HG02610 (cell line): ENCODE measurements around the gene ZNF544.
"Not testable (repeated sequence)": the region's sequence is repeated elsewhere in the genome, so short reads cannot be mapped to it uniquely, and the experiment has no call there.

Experiments used
- ATAC-seq: cut with Tn5 transposase; IDR thresholded peaks from one replicate; pipeline ENCODE4 v1.9.1; 2021; ENCODE audit warnings: mild to moderate bottlenecking, moderate library complexity; ENCODE audit not compliant: unreplicated experiment

The ZNF544 gene

GRCh38 chr19:58252102-58252685 lies 23.5 kb downstream of the ZNF544 start:
- ATAC-seq, result no peak

GRCh38 chr19:58258259-58258658 lies 29.5 kb downstream of the ZNF544 start:
- not testable (repeated sequence) for ATAC-seq

GRCh38 chr19:58261600-58261967 lies 32.9 kb downstream of the ZNF544 start:
- no peak for ATAC-seq

GRCh38 chr19:58261968-58262921 lies 33.5 kb downstream of the ZNF544 start:
- no peak for ATAC-seq

GRCh38 chr19:58262922-58263296 lies 34.2 kb downstream of the ZNF544 start:
- ATAC-seq, result no peak

- no peak for ATAC-seq
Measured at GRCh38 chr19:58265100-58265499, 36.4 kb downstream of the ZNF544 start.

- ATAC-seq, result no peak
Measured at GRCh38 chr19:58268344-58268743, 39.6 kb downstream of the ZNF544 start.

- ATAC-seq, result no peak
Measured at GRCh38 chr19:58274771-58275201, 46.1 kb downstream of the ZNF544 start.

- no peak for ATAC-seq
Measured at GRCh38 chr19:58275564-58275963, 46.9 kb downstream of the ZNF544 start.

GRCh38 chr19:58277197-58277596 lies 48.5 kb downstream of the ZNF544 start:
- ATAC-seq, result no peak

- ATAC-seq, result no peak
Measured at GRCh38 chr19:58277748-58278540, 49.2 kb downstream of the ZNF544 start.

- ATAC-seq, result peak; percentile 95
Measured at GRCh38 chr19:58278541-58279041, 49.9 kb downstream of the ZNF544 start, which contains the start of gene ZNF8. ZNF8 (plus strand) TSS chr19:58278955; CDS start chr19:58279082, 127 bp downstream.

GRCh38 chr19:58279042-58279924 lies 50.6 kb downstream of the ZNF544 start:
- peak; percentile 25 for ATAC-seq

GRCh38 chr19:58279925-58280316 lies 51.2 kb downstream of the ZNF544 start:
- ATAC-seq, result no peak

- no peak for ATAC-seq
Measured at GRCh38 chr19:58284199-58284598, 55.5 kb downstream of the ZNF544 start.

GRCh38 chr19:58291943-58292342 lies 63.2 kb downstream of the ZNF544 start:
- no peak for ATAC-seq

- no peak for ATAC-seq
Measured at GRCh38 chr19:58294743-58295374, 66.1 kb downstream of the ZNF544 start.

- no peak for ATAC-seq
Measured at GRCh38 chr19:58296104-58296503, 67.4 kb downstream of the ZNF544 start.

GRCh38 chr19:58300620-58301019 lies 71.9 kb downstream of the ZNF544 start:
- ATAC-seq, result no peak

- ATAC-seq, result no peak
Measured at GRCh38 chr19:58304255-58304654, 75.5 kb downstream of the ZNF544 start.
